ENCODE data around the gene SERTAD4.
"Not testable (repeated sequence)": the region's sequence is repeated elsewhere in the genome, so short reads cannot be mapped to it uniquely, and the experiment has no call there.

The SERTAD4 gene

GRCh38 chr1:210232511-210233215, at the start of gene SERTAD4:
Gene SERTAD4 (plus strand): TSS chr1:210232796. CDS start chr1:210237961, 5,165 bp downstream.
- peak; percentile 17 for DNase-seq

GRCh38 chr1:210185063-210185462, 47.5 kb upstream of the SERTAD4 start:
- DNase-seq: no peak

- peak; percentile 78 for DNase-seq
These were observed 44.6 kb upstream of the SERTAD4 start for GRCh38 chr1:210187849-210188606.

- DNase-seq: no peak
These were observed 43.2 kb upstream of the SERTAD4 start for GRCh38 chr1:210189426-210189825.

- no peak for DNase-seq
These were observed 36.9 kb upstream of the SERTAD4 start for GRCh38 chr1:210195635-210196160.

GRCh38 chr1:210196266-210196665, 36.3 kb upstream of the SERTAD4 start:
- not testable (repeated sequence) for DNase-seq

GRCh38 chr1:210198840-210199239, 33.8 kb upstream of the SERTAD4 start:
- DNase-seq: no peak

- no peak for DNase-seq
These were observed 32.4 kb upstream of the SERTAD4 start for GRCh38 chr1:210200124-210200736.

GRCh38 chr1:210201681-210202080, 30.9 kb upstream of the SERTAD4 start:
- peak; percentile 52 for DNase-seq

- DNase-seq: no peak
These were observed 24.8 kb upstream of the SERTAD4 start for GRCh38 chr1:210207597-210208450.

GRCh38 chr1:210213335-210213734, 19.3 kb upstream of the SERTAD4 start:
- no peak for DNase-seq

GRCh38 chr1:210214573-210215409, 17.8 kb upstream of the SERTAD4 start:
- DNase-seq: no peak

GRCh38 chr1:210217482-210217881, 15.1 kb upstream of the SERTAD4 start:
- DNase-seq: no peak

GRCh38 chr1:210218047-210218446, 14.5 kb upstream of the SERTAD4 start:
- DNase-seq: no peak

GRCh38 chr1:210222340-210223006, 10.1 kb upstream of the SERTAD4 start:
- DNase-seq: no peak

GRCh38 chr1:210223226-210223904, 9.2 kb upstream of the SERTAD4 start:
- DNase-seq: no peak

GRCh38 chr1:210228158-210228557, 4.4 kb upstream of the SERTAD4 start:
- DNase-seq: no peak

GRCh38 chr1:210230149-210230695, 2.4 kb upstream of the SERTAD4 start:
- no peak for DNase-seq

GRCh38 chr1:210231846-210232510, 618 bp upstream of the SERTAD4 start:
- DNase-seq: peak; percentile 51

GRCh38 chr1:210233216-210233494, 559 bp downstream of the SERTAD4 start:
- DNase-seq: no peak
